BLaER1 (cell line): ENCODE results near the gene SERPINH1.
A peak's percentile ranks its signal among the peaks of the same experiment; 100 is the strongest.

Source experiments
- H3K27ac ChIP-seq: shearing (Covaris generic); formaldehyde crosslinking; 2 replicates; pipeline ENCODE4 v1.8.1; 2022
- H3K27me3 ChIP-seq: shearing (Covaris generic); formaldehyde crosslinking; 2 replicates; pipeline ENCODE4 v1.8.1; 2022
- H3K36me3 ChIP-seq: shearing (Covaris generic); formaldehyde crosslinking; 2 replicates; pipeline ENCODE4 v1.8.1; 2022
- H3K4me1 ChIP-seq: shearing (Covaris generic); formaldehyde crosslinking; 2 replicates; pipeline ENCODE4 v1.8.1; 2022
- H3K4me2 ChIP-seq: shearing (Covaris generic); formaldehyde crosslinking; 2 replicates; pipeline ENCODE4 v1.8.1; 2022
- H3K4me3 ChIP-seq: shearing (Covaris generic); formaldehyde crosslinking; 2 replicates; pipeline ENCODE4 v1.8.1; 2022
- H3K9ac ChIP-seq: shearing (Covaris generic); formaldehyde crosslinking; 2 replicates; pipeline ENCODE4 v1.8.1; 2022
- H3K9me3 ChIP-seq: shearing (Covaris generic); formaldehyde crosslinking; 2 replicates; pipeline ENCODE4 v1.8.1; 2022
- H4K20me1 ChIP-seq: shearing (Covaris generic); formaldehyde crosslinking; 2 replicates; pipeline ENCODE4 v1.8.1; 2022
- Cebpa-rat ChIP-seq: shearing (Covaris generic); IDR thresholded peaks from 2 replicates; pipeline ENCODE4 v1.8.1; 2022

Gene SERPINH1

DNA sequence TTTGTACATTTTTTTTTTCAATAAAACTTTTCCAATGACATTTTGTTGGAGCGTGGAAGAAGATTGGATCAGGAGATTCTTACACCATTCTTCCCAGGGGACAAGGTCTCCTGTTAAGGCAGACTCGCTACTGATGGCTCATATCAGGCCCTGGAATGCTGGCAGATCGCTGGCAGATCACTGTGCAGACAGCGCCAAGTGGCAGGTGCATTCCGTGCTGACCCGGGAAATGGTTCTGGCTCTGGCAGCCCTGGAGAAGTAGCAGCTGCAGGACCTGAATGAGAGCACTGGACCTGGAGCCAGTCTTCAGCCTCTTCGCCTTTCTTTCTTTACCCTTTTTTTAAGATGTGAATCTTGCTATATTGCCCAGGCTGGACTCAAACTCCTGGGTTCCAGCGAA, 10.7 kb downstream of the SERPINH1 start:
- no peaks in the 10 kb centered on the region for H4K20me1 ChIP-seq
- peaks cover 67% of the 10 kb centered on the region for H3K36me3 ChIP-seq
- H3K4me2 ChIP-seq = no peak overlapping the region
- no peak for TF ChIP-seq Cebpa-rat
- no peaks in the 10 kb centered on the region for H3K27me3 ChIP-seq
- H3K4me1 ChIP-seq = peaks cover 21% of the 10 kb centered on the region
- H3K4me3 ChIP-seq = no peak overlapping the region
- H3K27ac ChIP-seq = no peak overlapping the region
- no peak overlapping the region for H3K9ac ChIP-seq
- H3K9me3 ChIP-seq = no peaks in the 10 kb centered on the region

DNA sequence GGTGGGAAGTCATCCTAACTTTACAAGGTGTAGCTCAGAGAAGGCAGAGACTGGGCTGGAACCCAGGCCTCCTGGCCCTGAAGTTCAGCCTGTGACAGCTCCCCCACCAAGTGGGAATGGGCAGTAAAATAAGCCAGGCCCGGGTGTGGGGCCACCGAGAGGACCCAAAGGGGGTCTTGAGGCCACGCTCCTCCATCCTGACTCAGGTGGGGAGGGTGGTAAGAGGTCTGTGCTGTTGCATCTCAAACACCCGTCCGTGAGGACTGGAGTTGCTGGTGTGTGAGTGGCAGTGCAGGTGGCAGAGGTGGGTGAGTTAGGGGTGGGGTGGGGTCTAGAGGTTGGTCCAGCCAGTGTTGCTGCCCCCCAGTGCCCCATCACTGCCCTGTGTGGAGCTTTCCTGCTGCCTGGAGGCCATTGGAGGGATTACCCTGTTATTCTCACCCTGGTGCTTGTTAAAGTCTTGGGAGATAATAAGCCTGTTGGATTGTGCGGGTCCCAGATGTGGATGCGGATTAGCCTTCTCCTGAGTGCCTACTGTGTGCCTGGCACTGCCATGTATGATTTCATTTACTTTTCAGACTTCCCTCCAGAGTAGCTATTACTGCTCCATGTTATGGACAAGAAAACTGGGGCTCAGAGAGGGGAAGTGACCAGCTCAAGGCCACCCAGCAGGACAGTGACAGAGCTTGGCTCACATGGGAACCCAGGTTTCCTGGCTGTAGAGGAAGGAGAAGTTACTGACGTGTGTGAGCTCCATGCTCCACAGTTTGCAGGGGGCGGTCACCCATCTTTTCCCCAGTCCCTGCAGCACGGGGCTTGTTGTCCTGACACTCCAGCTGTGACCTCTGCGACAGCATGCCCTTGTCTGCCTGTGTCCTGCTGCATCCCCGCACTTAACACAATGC, 12.9 kb downstream of the SERPINH1 start:
- no peaks in the 10 kb centered on the region for H3K9me3 ChIP-seq
- no peaks in the 10 kb centered on the region for H4K20me1 ChIP-seq
- peaks cover 45% of the 10 kb centered on the region for H3K36me3 ChIP-seq
- no peak overlapping the region for H3K27ac ChIP-seq
- no peak for TF ChIP-seq Cebpa-rat
- peaks cover 29% of the 10 kb centered on the region for H3K4me1 ChIP-seq
- no peaks in the 10 kb centered on the region for H3K27me3 ChIP-seq
- H3K9ac ChIP-seq = no peak overlapping the region
- no peak overlapping the region for H3K4me3 ChIP-seq
- no peak overlapping the region for H3K4me2 ChIP-seq

- H3K27ac ChIP-seq = 0 out of 2 replicates have a peak overlapping the region, but pooled peaks have one; percentile 7
- H3K36me3 ChIP-seq = peaks cover 34% of the 10 kb centered on the region
- H3K4me1 ChIP-seq = peaks cover 36% of the 10 kb centered on the region
- peak overlapping the region; percentile 55 for H3K4me2 ChIP-seq
- no peak overlapping the region for H3K4me3 ChIP-seq
- no peak for TF ChIP-seq Cebpa-rat
- no peaks in the 10 kb centered on the region for H3K9me3 ChIP-seq
- no peak overlapping the region for H3K9ac ChIP-seq
- no peaks in the 10 kb centered on the region for H3K27me3 ChIP-seq
- H4K20me1 ChIP-seq = no peaks in the 10 kb centered on the region
Measured at GRCh38 chr11:75576017-75576416, 14.0 kb downstream of the SERPINH1 start.

DNA sequence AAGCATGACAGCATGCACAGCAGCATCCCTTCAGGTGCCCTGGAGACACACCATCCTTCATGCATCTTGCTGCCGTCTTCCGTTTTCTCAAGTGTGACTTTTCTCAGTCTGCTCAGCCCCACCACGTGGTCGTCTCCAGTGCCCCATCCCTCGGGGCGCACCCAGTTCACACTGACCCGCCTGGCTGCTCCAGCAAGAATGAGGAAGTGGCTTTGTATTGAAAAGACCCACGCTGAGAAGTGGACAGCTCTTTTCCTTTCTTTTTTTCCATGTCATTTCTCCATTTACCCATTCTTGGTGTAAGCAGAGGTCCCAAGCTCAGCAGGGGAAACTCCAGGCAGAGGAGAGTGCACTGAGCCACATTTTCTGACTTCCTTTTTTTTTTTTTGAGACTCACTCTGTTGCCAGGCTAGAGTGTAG, 14.5 kb downstream of the SERPINH1 start:
- Histone ChIP-seq H3K27ac (peak overlapping the region; percentile 51), H3K4me2 (peak overlapping the region; percentile 55), H3K9ac (no peak overlapping the region; the same call in 1 of the 2 replicates), H3K4me1 (peaks cover 36% of the 10 kb centered on the region), H3K36me3 (peaks cover 29% of the 10 kb centered on the region), H4K20me1 (no peaks in the 10 kb centered on the region), H3K27me3 (no peaks in the 10 kb centered on the region), H3K4me3 (no peak overlapping the region), H3K9me3 (no peaks in the 10 kb centered on the region)
- TF ChIP-seq Cebpa-rat = no peak

DNA sequence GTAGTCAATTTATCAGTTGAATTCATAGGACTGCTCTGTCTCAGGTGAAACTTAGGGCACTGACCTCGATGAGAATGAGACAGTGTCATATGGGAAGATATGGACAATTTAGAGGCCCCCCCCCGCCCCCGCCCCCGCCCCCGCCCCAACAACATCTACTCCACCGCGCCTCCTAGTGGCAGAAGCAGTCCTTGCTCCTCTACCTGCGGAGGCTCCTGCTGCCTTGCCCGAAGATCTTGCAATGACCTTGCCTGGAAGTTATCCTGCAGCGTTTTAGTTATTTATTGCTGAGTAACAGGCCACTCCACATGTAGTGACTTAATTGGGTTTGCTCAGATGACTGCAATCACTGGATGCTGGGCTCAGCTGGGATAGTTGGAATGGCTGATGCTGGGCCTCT, 15.2 kb downstream of the SERPINH1 start:
- no peak for TF ChIP-seq Cebpa-rat

GRCh38 chr11:75578977-75579376, 16.9 kb downstream of the SERPINH1 start:
- Histone ChIP-seq H4K20me1 (no peaks in the 10 kb centered on the region), H3K9ac (no peak overlapping the region), H3K4me3 (no peak overlapping the region), H3K27ac (no peak overlapping the region), H3K36me3 (peaks cover 4% of the 10 kb centered on the region), H3K4me2 (no peak overlapping the region), H3K4me1 (peaks cover 47% of the 10 kb centered on the region), H3K9me3 (no peaks in the 10 kb centered on the region), H3K27me3 (no peaks in the 10 kb centered on the region)
- TF ChIP-seq Cebpa-rat = no peak

More for the DNA sequence above, 15.2 kb downstream of the SERPINH1 start:
- H3K27me3 ChIP-seq = no peaks in the 10 kb centered on the region
- H3K27ac ChIP-seq = no peak overlapping the region
- no peaks in the 10 kb centered on the region for H3K9me3 ChIP-seq
- H4K20me1 ChIP-seq = no peaks in the 10 kb centered on the region
- peaks cover 22% of the 10 kb centered on the region for H3K36me3 ChIP-seq
- H3K4me2 ChIP-seq = peak overlapping the region; percentile 55; the same call in 1 of the 2 replicates
- peaks cover 37% of the 10 kb centered on the region for H3K4me1 ChIP-seq
- H3K4me3 ChIP-seq = no peak overlapping the region
- no peak overlapping the region for H3K9ac ChIP-seq

GRCh38 chr11:75579841-75580240, 17.8 kb downstream of the SERPINH1 start:
- H3K27me3 ChIP-seq = no peaks in the 10 kb centered on the region
- H3K36me3 ChIP-seq = no peaks in the 10 kb centered on the region
- peaks cover 56% of the 10 kb centered on the region for H3K4me1 ChIP-seq
- H4K20me1 ChIP-seq = no peaks in the 10 kb centered on the region
- H3K9ac ChIP-seq = no peak overlapping the region
- no peak overlapping the region for H3K27ac ChIP-seq
- no peak for TF ChIP-seq Cebpa-rat
- peak overlapping the region; percentile 36 for H3K4me2 ChIP-seq
- no peak overlapping the region for H3K4me3 ChIP-seq
- H3K9me3 ChIP-seq = no peaks in the 10 kb centered on the region

DNA sequence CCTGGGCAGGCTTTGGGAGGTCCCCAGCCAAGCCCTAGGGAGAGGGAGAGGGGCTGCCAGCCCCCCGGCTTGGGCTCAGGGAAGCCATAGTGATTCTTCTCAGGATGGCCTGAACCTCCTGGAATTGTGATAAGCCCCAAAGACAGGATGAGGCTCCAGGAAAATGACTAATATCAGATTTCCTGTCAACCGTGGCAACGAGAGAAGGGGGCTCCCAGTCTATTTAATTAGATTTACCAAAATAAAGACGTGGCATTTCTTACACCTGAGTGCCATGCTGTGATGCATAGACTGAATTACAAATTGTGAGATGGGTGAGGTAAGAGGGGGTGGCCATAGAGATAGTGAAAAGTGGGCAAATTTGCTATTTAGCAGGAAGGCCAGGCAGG, 20.4 kb downstream of the SERPINH1 start:
- TF ChIP-seq Cebpa-rat = no peak
- H3K4me1 ChIP-seq = peaks cover 44% of the 10 kb centered on the region
- peak overlapping the region; percentile 95 for H3K9ac ChIP-seq
- no peaks in the 10 kb centered on the region for H3K27me3 ChIP-seq
- H3K9me3 ChIP-seq = no peaks in the 10 kb centered on the region
- no peaks in the 10 kb centered on the region for H4K20me1 ChIP-seq
- H3K27ac ChIP-seq = peak overlapping the region; percentile 97
- peak overlapping the region; percentile 85 for H3K4me2 ChIP-seq
- no peaks in the 10 kb centered on the region for H3K36me3 ChIP-seq
- peak overlapping the region; percentile 80 for H3K4me3 ChIP-seq

DNA sequence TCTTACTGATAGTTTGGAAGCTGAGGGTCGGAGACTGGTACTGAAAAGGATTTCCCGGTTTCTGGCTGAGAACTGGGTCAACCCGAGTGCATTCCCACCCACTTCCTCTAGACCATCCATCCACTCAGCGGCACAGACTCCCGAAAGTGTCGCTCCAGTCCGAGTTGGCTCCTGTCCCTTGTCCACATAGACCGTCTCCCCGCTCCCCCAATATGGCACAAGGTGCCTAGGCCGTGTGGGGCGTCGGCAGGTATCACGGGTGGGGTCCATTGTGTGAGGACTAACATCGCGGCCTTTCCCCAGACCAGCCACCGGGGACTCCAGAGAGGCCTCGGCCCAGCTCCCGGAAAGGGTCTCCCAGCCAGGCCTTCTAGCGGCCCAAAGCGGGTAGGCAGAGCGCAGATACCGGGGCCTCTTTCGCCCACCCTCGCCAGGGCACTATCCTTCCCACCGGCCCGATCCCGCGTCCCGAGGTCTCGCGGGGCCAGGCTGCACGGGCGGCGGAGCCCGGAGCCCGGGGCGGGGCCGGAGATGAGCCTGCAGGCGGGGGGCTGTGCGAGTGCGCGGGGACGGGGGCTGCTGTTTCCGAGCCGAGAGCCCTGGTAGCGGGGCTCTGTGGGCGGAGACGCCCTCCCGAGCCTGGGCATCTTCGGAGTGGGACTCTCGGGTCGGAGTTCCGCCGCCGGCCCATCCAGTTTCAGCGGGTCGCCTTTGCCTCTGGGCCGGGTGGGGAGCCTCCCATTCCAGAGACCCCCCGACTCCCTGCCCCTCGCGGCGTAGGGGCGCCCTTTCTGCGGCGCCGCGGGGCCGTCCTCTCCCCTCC, 21.1 kb downstream of the SERPINH1 start:
- Histone ChIP-seq H3K27ac (peak overlapping the region; percentile 97), H4K20me1 (no peaks in the 10 kb centered on the region), H3K4me3 (peak overlapping the region; percentile 80), H3K9ac (peak overlapping the region; percentile 95), H3K4me1 (peaks cover 44% of the 10 kb centered on the region), H3K4me2 (peak overlapping the region; percentile 85), H3K9me3 (no peaks in the 10 kb centered on the region), H3K27me3 (no peaks in the 10 kb centered on the region), H3K36me3 (no peaks in the 10 kb centered on the region)
- no peak for TF ChIP-seq Cebpa-rat
